Stimulated activated CD8-positive, alpha-beta memory T cell treated with anti-CD3 and anti-CD28 coated beads, Interleukin-15, amount 100 ng/mL, for 1 hour (primary cell): ENCODE data around the gene CMTR1.
A peak's percentile ranks its signal among the peaks of the same experiment; 100 is the strongest.
"Not testable (repeated sequence)": the region's sequence is repeated elsewhere in the genome, so short reads cannot be mapped to it uniquely, and the experiment has no call there.

Experiments
- DNase-seq: peaks from one replicate; pipeline ENCODE4 v3.0.0-alpha.2; 2020; ENCODE audit warnings: low read depth

CMTR1 gene

GRCh38 chr6:37432916-37433656, at the start of gene CMTR1:
Gene CMTR1, plus strand, starts transcription at chr6:37433221. Its CDS starts 2,409 bp downstream, at chr6:37435630.
- DNase-seq = peak; percentile 93

DNA sequence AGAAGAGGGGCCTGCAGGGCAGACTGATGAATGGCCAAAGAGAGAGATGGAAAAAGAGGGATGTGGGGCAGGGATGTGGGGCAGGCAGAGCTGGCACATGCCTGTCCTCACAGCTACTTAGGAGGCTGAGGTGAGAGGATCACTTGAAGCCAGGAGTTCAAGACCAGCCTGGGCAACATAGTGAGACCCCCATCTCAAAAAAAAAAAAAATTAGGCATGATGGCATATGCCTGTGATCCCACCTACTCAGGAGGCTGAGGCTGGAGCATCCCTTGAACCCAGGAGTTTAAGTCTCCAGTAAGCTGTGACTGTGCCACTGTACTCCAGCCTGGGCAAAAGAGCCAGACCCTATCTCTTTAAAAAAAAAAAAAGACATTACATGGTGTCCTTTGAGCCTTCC, 44.4 kb upstream of the CMTR1 start:
- no peak for DNase-seq

- DNase-seq = no peak
Observed at GRCh38 chr6:37389857-37390256, 43.2 kb upstream of the CMTR1 start.

DNA sequence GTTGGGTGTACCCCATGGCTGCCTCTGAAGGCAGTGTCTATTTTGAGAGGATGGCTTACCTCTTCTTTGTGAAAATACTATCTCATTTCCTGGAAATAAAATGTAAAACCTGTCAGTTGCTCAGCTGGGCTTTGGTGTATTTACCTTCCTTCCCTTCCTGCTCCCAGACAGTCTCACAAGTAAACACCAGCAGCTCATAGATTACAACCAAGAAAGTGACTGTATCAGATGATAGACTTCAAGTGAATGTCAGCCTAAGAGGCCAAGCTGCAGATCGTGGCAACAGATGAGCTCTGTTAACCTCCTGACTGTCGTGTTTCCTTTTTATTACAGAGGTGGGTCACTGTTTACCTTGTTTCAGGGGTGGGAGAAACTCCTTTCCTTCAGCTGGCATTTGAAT, 41.9 kb upstream of the CMTR1 start:
- no peak for DNase-seq

GRCh38 chr6:37392821-37393220, 40.2 kb upstream of the CMTR1 start:
- DNase-seq = no peak

- no peak for DNase-seq
Observed at GRCh38 chr6:37393381-37393929, 39.6 kb upstream of the CMTR1 start.

GRCh38 chr6:37396571-37397180, 36.3 kb upstream of the CMTR1 start:
- DNase-seq = no peak

DNA sequence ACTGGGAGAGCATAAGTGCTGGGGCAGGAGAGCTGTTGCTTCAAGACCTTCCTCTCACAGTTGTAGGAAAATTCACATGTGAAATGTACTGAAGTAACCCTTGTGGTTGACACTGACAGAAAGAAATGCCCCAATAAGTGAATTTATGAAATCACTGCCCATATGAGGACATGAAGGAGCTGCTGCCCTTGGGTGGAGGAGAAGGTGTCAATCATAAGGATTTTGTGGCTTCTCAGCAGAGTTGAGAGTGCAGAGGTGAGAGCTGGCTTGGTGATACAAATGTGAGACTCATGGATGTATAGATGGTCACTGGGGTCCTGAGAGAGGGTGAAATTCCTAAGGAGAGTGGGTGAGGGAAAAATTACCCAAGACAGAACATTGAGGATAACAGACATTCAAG, 33.9 kb upstream of the CMTR1 start:
- DNase-seq = no peak

GRCh38 chr6:37399795-37400490, 33.1 kb upstream of the CMTR1 start:
- DNase-seq = no peak

GRCh38 chr6:37401658-37402057, 31.4 kb upstream of the CMTR1 start:
- not testable (repeated sequence) for DNase-seq

DNA sequence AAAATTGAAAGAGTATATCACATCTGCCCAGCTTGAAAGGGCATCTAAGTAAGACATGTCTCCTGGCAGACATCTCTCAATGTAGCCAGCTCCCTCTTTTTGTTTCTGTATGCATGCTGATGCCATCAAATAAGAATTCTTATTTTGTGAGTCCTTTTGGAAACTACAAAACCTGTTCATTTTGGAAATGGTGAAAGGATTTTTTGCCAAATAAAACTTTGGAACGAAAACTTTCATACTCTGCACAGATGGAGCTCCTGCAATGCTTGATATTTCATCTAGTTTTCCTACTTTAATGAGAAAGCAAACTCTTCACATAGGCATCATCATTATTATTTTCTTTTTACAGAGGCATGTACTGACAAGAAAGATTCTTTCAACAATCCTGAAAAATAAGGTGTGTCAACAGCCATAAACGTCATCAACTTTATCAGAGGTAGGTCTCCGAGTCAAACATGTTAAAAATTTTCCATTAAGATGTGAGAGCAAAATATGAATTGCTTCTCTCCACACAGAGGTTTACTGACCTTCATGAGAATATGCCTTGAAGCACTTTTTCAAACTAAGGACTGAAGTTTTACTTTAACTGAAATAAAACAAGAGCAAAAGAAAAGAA, 26.2 kb upstream of the CMTR1 start:
- no peak for DNase-seq

DNA sequence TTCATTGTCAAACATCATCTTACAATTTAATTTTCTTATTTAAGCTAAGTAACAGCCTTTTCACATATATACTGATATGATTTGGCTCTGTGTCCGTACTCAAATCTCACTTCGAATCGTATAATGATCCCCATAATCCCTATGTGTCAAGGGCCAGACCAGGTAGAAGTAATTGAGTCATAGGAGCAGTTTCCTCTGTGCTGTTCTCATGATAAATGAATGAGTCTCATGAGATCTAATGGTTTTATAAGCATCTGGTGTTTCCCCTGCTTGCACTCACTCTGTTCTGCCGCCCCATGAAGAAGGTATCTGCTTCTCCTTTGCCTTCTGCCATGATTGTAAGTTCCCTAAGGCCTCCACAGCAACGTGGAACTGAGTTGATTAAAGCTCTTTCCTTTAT, 25.1 kb upstream of the CMTR1 start:
- DNase-seq = no peak

DNA sequence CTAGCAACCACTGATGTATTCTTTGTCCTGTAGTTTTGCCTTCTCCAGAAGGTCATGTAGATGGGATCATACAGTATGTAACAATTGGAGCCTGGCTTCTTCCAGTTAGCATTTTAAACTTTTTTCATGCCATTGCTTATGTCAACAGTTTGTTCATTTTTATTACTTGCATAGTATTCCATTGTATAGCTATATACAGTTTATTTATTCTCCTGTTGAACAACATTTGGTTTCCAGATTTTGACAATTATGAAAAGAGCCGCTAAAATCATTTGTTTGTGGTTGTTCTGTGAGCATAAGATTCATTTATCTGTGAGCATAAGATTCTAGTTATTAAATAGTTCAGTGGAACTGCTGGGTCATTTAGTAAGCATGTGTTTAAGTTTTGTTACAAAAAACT, 23.5 kb upstream of the CMTR1 start:
- DNase-seq = no peak

DNA sequence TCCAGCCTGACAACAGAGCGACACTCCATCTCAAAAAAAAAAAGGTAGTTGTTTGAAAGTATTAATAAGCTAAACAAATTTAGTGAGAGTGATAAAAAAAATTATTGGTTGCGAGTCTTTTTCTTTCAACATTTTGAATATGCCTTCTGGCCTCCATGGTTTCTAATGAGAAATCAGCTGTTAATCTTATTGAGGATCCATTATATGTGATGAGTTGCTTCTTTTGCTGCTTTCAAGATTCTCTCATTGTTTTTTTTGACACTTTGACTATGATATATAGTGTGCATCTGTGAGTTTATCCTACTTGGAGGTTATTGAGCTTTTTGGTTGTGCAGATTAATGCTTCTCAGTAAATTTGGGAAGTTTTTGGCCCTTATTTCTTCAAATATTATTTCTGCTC, 15.6 kb upstream of the CMTR1 start:
- no peak for DNase-seq

DNA sequence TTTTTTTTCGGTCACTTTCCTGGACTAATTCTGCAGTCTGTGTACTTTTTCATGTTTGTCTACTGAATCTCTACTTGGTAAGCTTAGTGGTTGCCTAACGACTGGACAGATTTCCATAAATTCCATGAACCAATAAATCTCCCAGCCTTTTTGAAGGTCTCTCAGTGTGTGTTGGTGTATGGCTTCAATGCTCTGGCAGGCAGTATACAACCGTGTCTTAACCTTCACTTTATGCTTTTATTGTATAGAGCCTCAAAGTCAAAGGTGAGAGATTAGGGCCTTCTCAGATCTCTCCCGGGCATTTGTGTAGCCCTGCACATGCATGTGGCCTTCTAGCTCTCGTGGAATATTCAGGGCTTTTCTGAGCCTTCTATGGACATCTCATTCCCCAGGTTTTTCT, 14.3 kb upstream of the CMTR1 start:
- no peak for DNase-seq

DNA sequence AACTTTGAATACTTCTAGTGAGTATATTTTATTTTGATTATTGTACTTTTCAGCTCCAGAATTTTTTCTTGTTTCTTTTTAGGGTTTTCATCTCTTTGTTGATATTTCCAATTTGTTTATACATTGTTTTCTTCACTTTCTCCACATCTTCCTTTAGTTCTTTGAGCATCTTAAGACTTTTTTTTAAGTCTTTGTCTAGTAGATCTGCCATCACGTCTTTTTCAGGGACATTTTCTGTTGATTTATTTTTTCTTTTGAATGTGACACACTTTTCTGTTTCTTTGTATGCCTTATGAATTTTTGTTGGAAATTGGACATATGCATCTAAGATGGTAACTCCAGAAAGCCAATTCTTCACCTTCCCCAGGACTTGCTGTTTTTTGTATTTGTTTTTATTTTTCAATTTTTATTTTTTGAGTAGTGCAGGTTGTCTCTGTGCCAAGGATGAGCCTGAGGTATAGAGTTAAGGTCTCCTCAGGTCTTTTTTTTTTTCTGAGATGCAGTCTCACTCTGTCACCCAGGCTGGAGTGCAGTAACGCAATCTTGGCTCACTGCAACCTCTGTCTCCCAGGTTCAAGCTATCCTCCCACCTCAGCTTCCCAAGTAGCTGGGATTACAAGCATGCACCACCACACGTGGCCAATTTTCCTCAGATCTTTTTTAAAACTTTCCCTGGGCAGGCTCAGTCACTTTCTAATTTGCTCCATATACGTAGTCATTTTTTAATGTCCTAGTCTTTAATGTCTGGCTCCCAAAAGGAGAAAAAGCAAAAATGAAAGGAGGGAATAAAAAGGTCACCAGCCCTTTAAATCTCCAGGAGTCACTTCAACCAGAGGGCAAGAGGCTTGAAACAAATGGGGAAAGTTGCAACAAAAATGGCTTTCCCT, 6.7 kb upstream of the CMTR1 start:
- DNase-seq = no peak

DNA sequence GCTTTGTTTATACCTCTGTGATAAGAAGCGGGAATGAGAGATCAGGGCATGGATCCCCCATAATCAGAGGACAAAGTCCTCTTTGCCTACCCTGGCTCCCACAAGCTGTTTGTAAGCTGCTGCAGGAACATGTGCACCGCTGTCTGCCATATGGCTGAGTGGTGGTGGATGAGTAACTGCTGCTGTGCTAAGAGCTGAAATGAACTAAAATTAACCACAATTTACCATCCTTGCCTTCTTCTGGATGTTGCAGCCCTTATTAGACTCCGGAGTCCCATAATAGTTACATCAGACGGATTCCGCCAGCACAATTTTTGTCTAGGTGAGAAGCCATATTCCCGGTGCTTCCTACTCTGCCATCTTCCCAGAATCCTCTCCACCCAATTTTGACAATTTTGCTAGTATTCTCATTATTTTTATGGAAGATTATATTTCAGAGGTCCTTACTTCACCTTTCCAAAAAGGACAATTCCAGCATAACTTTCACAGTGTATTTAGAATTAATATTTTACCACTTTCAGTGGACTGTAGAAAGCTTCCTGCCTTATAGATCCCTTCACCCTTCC, 6.0 kb upstream of the CMTR1 start:
- DNase-seq = no peak

GRCh38 chr6:37429352-37429750, 3.7 kb upstream of the CMTR1 start:
- DNase-seq = no peak

DNA sequence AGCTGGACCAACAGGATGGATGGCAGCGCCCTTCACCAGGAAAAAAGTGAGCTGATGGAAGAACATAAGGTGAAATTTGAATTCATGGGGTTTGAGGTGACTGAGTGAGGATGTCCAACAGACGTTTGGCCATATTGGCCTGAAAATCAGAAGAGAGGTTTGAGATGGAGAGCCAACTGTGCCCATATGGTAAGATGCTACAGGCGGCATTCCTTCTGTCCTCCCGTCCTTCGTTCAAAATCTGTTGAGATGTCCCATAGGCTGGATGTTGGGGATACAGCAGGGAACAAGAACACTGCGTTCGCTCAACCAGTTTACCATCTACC, 468 bp upstream of the CMTR1 start:
- no peak for DNase-seq

GRCh38 chr6:37433657-37434271, 743 bp downstream of the CMTR1 start:
- peak; percentile 14 for DNase-seq

DNA sequence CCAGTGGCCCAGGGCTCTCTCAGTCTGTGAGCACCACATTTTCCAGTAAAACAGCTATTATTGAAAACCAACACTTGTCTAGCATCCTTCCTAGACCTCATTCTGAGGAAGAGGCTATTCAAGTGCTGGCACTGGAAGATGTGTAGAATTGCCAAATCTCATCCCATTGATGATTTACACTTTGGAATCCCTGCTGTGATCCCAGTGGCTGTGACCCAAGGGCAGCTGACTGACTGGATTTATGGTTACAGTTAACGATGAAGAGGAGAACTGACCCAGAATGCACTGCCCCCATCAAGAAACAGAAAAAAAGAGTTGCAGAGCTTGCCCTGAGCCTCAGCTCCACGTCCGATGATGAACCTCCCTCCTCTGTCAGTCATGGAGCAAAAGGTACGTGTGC, 2.4 kb downstream of the CMTR1 start:
- no peak for DNase-seq
